ENCODE data around the gene BLOC1S6.

GRCh38 chr15:45594319-45594718 lies 7.1 kb downstream of the BLOC1S6 start:
- TF ChIP-seq ESRRA (IDR thresholded peaks at IDR 0.05; ENCODE audit: borderline replicate concordance, low read depth) (no peak), ZNF518B (CRISPR knock-in tag; IDR thresholded peaks at IDR 0.05) (no peak), ZHX1 (conservative IDR thresholded peaks at IDR 0.05; ENCODE audit: low read length) (no peak), CTCF (IDR thresholded peaks at IDR 0.05 in 2 of 3, conservative IDR thresholded peaks at IDR 0.05 in 1 of 3; ENCODE audit: insufficient read depth in 2 of 3, low read depth in 1 of 3, low read length in 3 of 3) (no peak), ZFX (CRISPR knock-in tag; IDR thresholded peaks at IDR 0.05) (no peak), ZNF592 (IDR thresholded peaks at IDR 0.05) (no peak), ZNF354B (CRISPR knock-in tag; IDR thresholded peaks at IDR 0.05) (no peak), POLR2A (conservative IDR thresholded peaks at IDR 0.05) (no peak), KDM5B (IDR thresholded peaks at IDR 0.05; ENCODE audit: insufficient replicate concordance, low read depth, low read length) (no peak), CREBBP (IDR thresholded peaks at IDR 0.05; ENCODE audit: low read depth, low read length) (no peak), EZH2 (IDR thresholded peaks at IDR 0.05; ENCODE audit: borderline replicate concordance, low read depth, low read length) (no peak), USF1 (CRISPR knock-in tag; IDR thresholded peaks at IDR 0.05) (no peak), JUN (IDR thresholded peaks at IDR 0.05; ENCODE audit: borderline replicate concordance, low read depth, low read length) (no peak), JUN (CRISPR knock-in tag; IDR thresholded peaks at IDR 0.05; ENCODE audit: borderline replicate concordance) (no peak)

All from K562 (cell line).